Urinary bladder (tissue), 4 donors: Measurements from ENCODE around the gene OSBPL6. TPM values are rescaled to one million over a fixed set of nuclear protein-coding genes. Genes with fewer than 3 reads are reported as not detected.

Experiments used
- DNase-seq: peaks from one replicate; pipeline ENCODE4 v3.0.0-alpha.2; 2015; ENCODE audit errors: extremely low spot score
- H3K27ac ChIP-seq: one replicate; pipeline ENCODE4 v1.5.1; 2013; ENCODE audit warnings: low read depth, mild to moderate bottlenecking, moderate library complexity
- H3K36me3 ChIP-seq: one replicate; pipeline ENCODE4 v1.6.1; 2013; ENCODE audit warnings: mild to moderate bottlenecking, moderate library complexity; ENCODE audit not compliant: insufficient read depth
- H3K4me1 ChIP-seq: one replicate; pipeline ENCODE4 v1.6.1; 2013; ENCODE audit warnings: mild to moderate bottlenecking, moderate library complexity; ENCODE audit not compliant: insufficient read depth
- H3K4me3 ChIP-seq: one replicate; pipeline ENCODE4 v1.5.1; 2013; ENCODE audit warnings: low read depth, low read length
- WGBS: extraction: QIAGEN DNeasy Blood & Tissue Kit; methylation state at CpG from one replicate; pipeline ENCODE4 v1.1.7; 2013; 5-methylcytosine and 5-hydroxymethylcytosine counted together
- polyA plus RNA-seq: library from polyadenylated mRNA; stranded (reverse); fragments of 200-250 nt; gene quantifications from one replicate; pipeline ENCODE4 v1.2.3, GENCODE V29; 2013
- total RNA-seq: library from RNA; depleted of rRNA; stranded (reverse); fragments of >200 nt; gene quantifications from one replicate; pipeline ENCODE4 v1.2.3, GENCODE V29; 2014
- donor health status: healthy with polysubstance abuse.
- donor health status: healthy.

The OSBPL6 gene
- total and polyA plus RNA-seq, 2 donors: 1.4 to 1.9 TPM

DNA sequence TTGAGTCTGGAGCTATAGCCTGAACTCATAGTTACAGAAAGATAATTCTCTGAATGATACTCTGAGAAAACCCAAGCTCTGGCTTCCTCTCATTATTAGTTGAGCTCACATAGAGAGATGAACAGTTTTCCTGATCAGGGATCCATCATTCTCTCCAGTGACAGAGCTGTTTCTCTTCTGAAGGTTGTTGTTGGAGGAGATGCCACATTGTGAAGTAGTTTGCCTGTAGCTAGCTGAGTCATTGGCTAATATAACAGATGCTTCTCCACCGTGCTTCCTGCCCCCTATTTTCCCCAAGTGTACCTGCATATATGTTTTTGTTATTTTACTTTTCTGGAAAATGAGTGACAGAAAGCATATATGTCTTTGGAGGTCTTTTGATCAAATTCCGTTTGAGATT, 64.6 kb downstream of the OSBPL6 start:
- H3K4me1 ChIP-seq: no peaks in the 10 kb centered on the region
- DNase-seq: no peak
- no peaks in the 10 kb centered on the region for H3K36me3 ChIP-seq
- H3K27ac ChIP-seq: no peak overlapping the region
- no peak overlapping the region for H3K4me3 ChIP-seq
- WGBS: 69% methylated on average over 2 of the region's 2 CpGs

DNA sequence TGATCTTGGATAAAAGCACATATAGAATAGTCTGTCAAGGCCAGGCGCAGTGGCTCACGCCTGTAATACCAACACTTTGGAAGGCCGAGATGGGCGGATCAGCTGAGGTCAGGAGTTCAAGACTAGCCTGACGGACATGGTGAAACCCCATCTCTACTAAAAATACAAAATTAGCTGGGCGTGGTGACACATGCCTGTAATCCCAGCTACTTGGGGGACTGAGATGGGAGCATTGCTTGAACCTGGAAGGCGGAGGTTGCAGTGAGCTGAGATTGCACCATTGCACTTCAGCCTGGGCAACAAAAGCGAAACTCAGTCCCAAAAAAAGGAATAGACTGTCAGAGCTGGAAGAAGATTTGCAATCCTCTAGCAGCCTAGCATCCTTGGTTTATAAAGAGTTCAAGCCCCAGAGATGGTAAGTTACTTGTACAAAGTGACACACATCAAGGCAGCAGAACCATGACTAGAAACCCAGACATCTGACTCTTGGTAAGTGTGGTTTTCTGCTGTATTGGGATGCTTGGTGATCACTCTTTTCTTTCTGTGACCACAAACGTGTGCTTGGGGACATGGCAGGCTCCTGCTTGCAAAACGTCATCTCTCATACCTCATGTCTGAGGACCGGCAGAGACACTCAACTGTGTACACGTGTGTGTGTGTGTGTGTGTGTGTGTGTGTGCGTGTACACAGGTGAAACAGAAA, 69.0 kb downstream of the OSBPL6 start:
- Histone ChIP-seq H3K4me1 (no peaks in the 10 kb centered on the region), H3K27ac (no peak overlapping the region), H3K4me3 (no peak overlapping the region), H3K36me3 (no peaks in the 10 kb centered on the region)
- no peak for DNase-seq
- 76% methylated on average over 13 of the region's 13 CpGs for WGBS

DNA sequence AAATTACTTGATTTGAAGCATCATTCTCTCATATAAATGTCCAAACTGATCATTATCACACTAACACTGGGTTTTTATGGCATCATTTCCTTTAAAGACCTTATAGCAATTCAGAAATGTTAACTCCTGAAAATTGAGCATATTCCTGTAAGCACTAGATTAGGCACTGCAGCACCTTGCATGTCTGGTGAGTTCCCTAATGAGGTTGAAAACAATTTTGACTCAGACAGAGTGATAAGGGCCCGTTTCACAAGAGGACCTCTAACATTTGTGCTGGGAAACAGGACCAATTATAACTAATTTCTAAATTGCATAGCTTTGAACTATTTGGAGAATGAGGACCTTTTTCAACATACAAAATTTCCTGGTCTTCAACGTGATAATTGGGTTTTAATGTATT, 69.9 kb downstream of the OSBPL6 start:
- Histone ChIP-seq H3K4me3 (no peak overlapping the region), H3K27ac (no peak overlapping the region), H3K36me3 (no peaks in the 10 kb centered on the region), H3K4me1 (no peaks in the 10 kb centered on the region)
- WGBS: 59% methylated on average over 2 of the region's 2 CpGs
- no peak for DNase-seq

DNA sequence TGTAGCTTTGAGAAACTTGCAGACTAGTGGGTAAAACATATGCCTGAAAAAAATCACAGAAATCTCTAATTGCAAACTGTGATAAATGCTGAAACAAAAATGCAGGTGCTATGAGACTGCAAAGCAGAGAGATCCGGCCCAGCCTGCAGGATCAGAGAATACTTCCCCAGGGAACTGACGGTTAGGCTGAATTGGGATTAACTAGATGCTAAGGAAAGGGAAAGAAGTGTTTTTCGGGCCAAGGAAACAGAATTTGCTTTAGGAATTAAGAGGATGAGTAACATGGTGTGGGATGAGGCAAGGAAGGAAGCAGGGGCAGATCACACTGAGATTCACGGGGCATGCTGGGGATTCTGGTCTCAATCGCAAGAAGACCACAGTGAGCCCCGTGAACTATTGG, 71.5 kb downstream of the OSBPL6 start:
- H3K4me1 ChIP-seq: no peaks in the 10 kb centered on the region
- H3K27ac ChIP-seq: no peak overlapping the region
- no peak overlapping the region for H3K4me3 ChIP-seq
- DNase-seq: no peak
- 79% methylated on average over 6 of the region's 6 CpGs for WGBS
- H3K36me3 ChIP-seq: no peaks in the 10 kb centered on the region

DNA sequence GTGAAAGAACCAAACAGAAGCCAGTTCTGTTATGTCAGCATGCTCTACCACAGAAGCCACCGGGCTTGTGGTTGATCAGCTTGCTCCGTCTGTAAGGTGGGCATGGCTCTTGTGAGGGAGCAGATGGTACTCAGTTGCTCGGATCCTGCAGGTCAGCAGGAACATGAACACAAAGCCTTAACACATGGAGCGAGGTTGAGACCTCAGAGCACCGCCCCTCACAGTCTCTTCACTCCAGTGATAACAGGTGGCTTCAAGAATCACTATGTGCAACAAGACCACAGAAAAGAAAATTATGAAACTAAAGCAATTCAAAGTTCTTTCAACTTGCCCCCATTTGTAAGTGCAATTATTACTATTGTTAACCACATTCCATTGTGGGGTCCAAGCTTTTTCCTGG, 72.1 kb downstream of the OSBPL6 start:
- no peak overlapping the region for H3K4me3 ChIP-seq
- whole genome bisulfite sequencing: 85% methylated on average over 5 of the region's 5 CpGs
- no peaks in the 10 kb centered on the region for H3K36me3 ChIP-seq
- no peaks in the 10 kb centered on the region for H3K4me1 ChIP-seq
- no peak for DNase-seq
- H3K27ac ChIP-seq: no peak overlapping the region

DNA sequence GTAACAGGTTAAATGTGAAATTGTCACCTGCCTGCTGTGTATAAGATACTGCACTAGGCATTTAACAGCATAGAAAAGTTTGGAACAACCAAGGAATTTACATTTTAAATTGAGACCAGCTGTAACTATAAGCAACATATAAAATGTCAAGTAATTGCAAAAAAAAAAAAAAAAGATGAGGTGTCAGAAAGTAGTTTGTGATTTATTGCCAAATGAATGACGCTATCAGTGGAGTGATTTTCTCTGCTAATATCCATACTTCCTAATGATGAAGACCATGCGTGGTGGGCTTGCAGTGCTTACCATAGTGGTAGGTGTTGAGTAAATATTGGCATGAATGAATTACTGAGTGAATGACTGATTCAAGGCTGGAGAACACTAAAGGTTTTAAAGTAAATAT, 73.3 kb downstream of the OSBPL6 start:
- DNase-seq: no peak
- WGBS: 76% methylated on average over 2 of the region's 2 CpGs
- no peak overlapping the region for H3K27ac ChIP-seq
- H3K36me3 ChIP-seq: no peaks in the 10 kb centered on the region
- no peak overlapping the region for H3K4me3 ChIP-seq
- no peaks in the 10 kb centered on the region for H3K4me1 ChIP-seq

DNA sequence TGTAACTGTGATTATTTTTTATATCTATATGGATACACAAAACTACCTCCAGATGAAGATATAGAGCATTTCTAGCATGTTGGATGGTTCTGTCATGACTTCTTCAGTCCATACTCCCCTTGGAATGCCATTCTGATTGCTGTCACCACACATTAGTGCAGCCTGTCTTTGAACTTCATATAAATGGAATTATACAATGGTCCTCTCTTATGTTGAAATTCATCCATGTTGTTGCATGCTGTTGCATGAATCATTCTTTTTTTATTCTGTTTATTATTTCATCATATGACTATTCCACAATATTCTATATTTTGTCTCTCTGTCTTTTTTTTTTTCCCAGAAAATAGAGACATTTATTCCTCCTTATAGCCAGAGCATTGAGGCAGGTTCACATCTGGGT, 74.1 kb downstream of the OSBPL6 start:
- Histone ChIP-seq H3K36me3 (no peaks in the 10 kb centered on the region), H3K27ac (no peak overlapping the region), H3K4me3 (no peak overlapping the region), H3K4me1 (no peaks in the 10 kb centered on the region)
- DNase-seq: no peak

DNA sequence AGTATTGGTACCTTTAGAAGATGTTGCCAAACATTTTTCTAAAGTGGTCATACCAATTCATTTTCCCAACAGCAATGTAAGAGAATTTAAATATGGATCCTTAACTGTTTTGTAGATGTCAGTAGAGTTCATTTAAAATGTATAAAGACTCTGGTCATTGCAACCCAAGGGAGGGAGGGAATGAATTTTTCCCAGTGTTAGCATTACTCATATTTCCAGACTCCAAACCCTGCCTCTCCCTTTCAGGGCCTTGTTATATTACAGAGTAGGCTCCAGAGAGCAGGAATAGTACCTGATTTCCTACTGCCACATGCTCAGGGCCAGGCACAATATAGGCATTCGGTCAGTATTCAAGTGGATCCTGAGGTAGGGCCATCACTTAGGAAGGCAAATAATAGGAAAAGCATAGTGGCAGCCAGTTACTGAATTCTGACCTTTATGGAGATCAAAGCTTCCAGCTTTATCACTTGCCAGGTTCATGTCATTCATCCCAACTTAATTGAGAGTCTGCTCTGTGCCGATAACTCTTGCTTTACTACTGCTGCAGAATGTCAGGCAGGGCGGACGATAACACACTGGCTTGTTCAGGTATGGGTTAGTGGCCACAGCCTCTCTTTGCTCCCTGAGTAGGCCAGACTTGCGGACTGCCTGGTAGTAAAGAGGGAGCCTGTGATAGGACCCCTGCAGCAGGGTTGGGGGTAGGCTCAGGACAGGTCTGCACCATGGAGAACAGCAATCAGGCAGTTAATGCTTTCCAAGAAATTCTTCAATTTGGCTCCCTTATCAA, 75.3 kb downstream of the OSBPL6 start:
- no peak for DNase-seq
- no peak overlapping the region for H3K4me3 ChIP-seq
- WGBS: 93% methylated on average over 5 of the region's 5 CpGs
- no peak overlapping the region for H3K27ac ChIP-seq
- H3K36me3 ChIP-seq: no peaks in the 10 kb centered on the region
- no peaks in the 10 kb centered on the region for H3K4me1 ChIP-seq

DNA sequence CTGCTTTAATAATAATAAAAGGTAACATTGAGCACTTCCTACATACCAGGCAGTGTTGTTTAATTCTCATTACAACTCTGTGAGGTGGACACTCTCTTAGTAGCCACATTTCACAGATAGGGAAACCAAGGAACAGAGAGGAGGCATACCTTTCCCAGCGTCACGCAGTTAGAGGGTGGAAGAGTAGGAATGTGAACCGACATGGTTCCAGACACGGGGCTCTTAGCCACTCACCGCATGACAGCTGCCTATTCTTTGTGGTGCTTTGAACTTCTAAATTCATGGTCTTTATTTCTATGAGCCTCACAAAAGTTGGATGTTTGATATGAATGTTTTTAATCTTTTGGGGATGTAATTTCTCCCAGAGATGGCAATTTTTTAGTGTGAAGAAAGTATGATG, 76.0 kb downstream of the OSBPL6 start:
- Histone ChIP-seq H3K4me1 (no peaks in the 10 kb centered on the region), H3K36me3 (no peaks in the 10 kb centered on the region), H3K27ac (no peak overlapping the region), H3K4me3 (no peak overlapping the region)
- DNase-seq: no peak
- 93% methylated on average over 5 of the region's 5 CpGs for whole genome bisulfite sequencing

DNA sequence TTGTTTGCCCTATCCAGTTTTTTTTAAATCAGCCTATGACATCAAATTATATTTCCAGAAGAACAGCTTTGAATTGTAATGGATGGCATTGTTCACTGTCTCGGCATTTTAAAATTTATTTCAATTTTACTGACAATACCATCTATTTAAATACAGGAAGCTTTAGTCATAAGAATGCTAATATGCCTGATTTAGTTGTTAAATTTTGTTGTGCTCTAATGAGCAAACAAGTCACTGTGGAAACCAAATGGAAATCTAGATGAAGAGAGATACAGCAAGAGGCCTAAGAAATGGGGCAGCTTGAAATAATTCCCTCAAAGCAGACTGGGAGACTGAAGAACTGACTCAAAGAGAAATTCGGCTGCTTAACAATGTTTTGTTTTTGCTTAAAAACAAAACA, 76.8 kb downstream of the OSBPL6 start:
- 83% methylated on average over 2 of the region's 2 CpGs for WGBS
- Histone ChIP-seq H3K27ac (no peak overlapping the region), H3K36me3 (no peaks in the 10 kb centered on the region), H3K4me1 (no peaks in the 10 kb centered on the region), H3K4me3 (no peak overlapping the region)
- DNase-seq: no peak

DNA sequence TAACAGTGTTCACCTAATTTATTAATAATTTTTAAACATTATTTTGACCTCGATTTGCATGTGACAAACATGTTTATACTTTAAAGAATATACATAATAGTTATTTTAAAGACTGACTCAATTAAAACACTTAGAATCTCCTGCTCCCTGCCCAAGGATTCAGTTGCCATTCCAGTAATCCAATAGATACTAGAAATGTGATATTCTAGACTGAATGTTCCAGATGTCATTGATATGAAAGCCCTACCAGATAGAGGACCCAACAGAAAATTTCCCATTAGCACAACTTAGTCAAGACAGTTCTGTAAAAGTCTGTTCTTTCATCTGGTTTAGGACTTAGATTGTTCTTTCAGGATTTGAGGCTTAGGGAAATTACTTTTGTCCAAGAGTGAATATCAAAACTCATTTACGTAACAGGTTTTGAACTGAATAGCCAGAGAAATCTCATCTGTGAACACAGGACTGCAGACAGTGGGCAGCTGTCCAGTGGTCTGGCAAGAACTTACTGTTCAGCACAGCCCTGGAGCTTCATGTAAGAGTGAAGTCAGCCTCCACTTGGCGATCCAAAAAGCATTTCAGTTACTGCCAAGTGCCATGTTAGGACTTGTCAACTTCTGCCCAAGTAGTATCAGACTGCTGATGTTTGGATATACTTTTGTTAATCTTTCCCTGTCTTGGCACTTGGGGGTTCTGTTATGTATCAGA, 77.5 kb downstream of the OSBPL6 start:
- no peaks in the 10 kb centered on the region for H3K4me1 ChIP-seq
- H3K36me3 ChIP-seq: no peaks in the 10 kb centered on the region
- WGBS: 46% methylated on average over 3 of the region's 3 CpGs
- H3K27ac ChIP-seq: no peak overlapping the region
- no peak overlapping the region for H3K4me3 ChIP-seq
- DNase-seq: no peak

DNA sequence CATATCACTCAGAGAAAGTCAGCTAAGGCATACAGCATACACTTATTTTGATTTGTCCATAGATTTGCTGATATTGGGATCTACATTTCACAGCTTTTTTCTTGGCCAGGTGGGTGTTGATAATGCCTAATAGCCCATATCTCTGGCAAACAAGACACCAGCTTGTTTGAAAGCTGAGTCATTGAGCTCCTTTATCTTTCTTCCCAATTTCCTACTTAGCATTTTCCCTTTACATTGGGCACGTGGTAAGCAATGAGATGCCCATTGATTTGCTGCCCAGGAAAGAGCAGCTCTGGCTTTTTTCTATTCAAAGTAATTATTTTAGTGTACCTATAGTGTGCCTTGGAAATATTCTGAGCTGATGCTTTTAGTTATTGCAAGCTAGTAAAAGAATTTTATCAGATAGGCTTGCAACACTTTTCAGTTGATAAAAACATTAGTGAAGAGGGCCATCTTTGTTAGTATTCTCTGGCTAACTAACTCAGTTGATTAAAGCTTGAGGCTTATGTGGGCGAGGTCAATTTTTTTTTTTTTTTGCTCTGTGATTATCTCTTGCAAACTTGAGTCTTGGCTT, 79.6 kb downstream of the OSBPL6 start:
- Histone ChIP-seq H3K27ac (no peak overlapping the region), H3K4me1 (no peaks in the 10 kb centered on the region), H3K4me3 (no peak overlapping the region), H3K36me3 (no peaks in the 10 kb centered on the region)
- WGBS: 66% methylated on average over 2 of the region's 2 CpGs
- no peak for DNase-seq

DNA sequence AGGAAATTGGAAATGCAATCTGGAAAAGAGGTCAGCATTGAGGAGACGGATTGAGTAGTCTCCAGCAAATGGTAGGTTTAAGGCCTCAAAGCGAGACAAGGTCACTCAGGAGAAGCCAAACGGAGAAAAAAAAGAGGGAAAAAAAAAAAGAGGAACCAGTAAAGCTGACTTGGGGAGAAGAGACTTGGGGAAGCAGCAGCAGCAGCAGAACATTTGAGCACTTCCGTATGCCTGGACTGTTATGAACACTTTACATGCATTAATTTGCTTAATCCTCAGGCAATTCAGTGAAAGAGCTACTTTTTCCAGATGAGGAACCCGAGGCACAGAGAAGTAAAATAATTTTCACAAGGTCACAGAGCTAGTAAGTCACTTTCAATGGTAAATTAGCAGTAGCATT, 81.3 kb downstream of the OSBPL6 start:
- Histone ChIP-seq H3K27ac (no peak overlapping the region), H3K36me3 (no peaks in the 10 kb centered on the region), H3K4me1 (no peaks in the 10 kb centered on the region), H3K4me3 (no peak overlapping the region)
- DNase-seq: no peak
- 84% methylated on average over 5 of the region's 5 CpGs for WGBS

DNA sequence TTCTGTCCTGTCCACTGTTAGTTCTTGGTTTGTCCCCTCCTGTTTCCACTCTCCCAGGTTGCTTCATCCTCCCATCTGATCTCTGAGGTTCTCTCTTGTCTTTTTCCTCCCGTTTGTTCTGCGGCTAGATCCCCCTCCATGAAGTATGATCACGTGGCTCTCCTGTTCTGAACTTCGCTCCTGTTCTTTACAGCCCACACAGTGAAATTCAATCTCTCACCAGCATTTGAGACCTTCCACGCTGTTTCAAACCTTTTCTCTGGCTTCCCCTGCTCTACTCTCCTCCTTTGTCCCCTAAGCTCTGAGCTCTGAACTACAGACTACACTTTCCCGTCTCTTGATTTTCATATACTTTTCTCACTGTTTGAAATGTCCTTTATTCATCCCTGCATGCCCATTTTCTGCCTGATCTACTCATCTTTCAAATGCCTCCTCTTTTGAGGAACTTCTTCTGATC, 83.5 kb downstream of the OSBPL6 start:
- no peak overlapping the region for H3K27ac ChIP-seq
- no peak overlapping the region for H3K4me3 ChIP-seq
- WGBS: 37% methylated on average over 6 of the region's 6 CpGs
- H3K36me3 ChIP-seq: no peaks in the 10 kb centered on the region
- DNase-seq: no peak
- H3K4me1 ChIP-seq: no peaks in the 10 kb centered on the region
